CD4-positive, alpha-beta T cell treated with Interleukin-21 for 1 hour (primary cell): Measurements from ENCODE around the gene ETS1.

ENCODE experiments used
- DNase-seq: peaks from one replicate; pipeline ENCODE4 v3.0.0-alpha.2; 2020

Gene ETS1

GRCh38 chr11:128477278-128477677, 110.1 kb downstream of the ETS1 start:
- DNase-seq: no peak

GRCh38 chr11:128476729-128477128, 110.6 kb downstream of the ETS1 start:
- DNase-seq: peak; percentile 94

GRCh38 chr11:128476049-128476448, 111.3 kb downstream of the ETS1 start:
- DNase-seq: peak; percentile 47

GRCh38 chr11:128474036-128474874, 113.1 kb downstream of the ETS1 start:
- no peak for DNase-seq

- DNase-seq: peak; percentile 65
Measured at GRCh38 chr11:128473636-128474035, 113.7 kb downstream of the ETS1 start.

- DNase-seq: peak; percentile 66
Measured at GRCh38 chr11:128472128-128473089, 114.9 kb downstream of the ETS1 start.

- DNase-seq: peak; percentile 78
Measured at GRCh38 chr11:128471138-128471661, 116.2 kb downstream of the ETS1 start.

- peak; percentile 86 for DNase-seq
Measured at GRCh38 chr11:128470081-128470480, 117.3 kb downstream of the ETS1 start.

- DNase-seq: peak; percentile 53
Measured at GRCh38 chr11:128469220-128469619, 118.1 kb downstream of the ETS1 start.

GRCh38 chr11:128468111-128468510, 119.2 kb downstream of the ETS1 start:
- no peak for DNase-seq

GRCh38 chr11:128467610-128468041, 119.7 kb downstream of the ETS1 start:
- peak; percentile 70 for DNase-seq

- peak; percentile 33 for DNase-seq
Measured at GRCh38 chr11:128467041-128467440, 120.3 kb downstream of the ETS1 start.

- DNase-seq: peak; percentile 45
Measured at GRCh38 chr11:128465946-128466705, 121.2 kb downstream of the ETS1 start.

- no peak for DNase-seq
Measured at GRCh38 chr11:128465531-128465930, 121.8 kb downstream of the ETS1 start.

GRCh38 chr11:128464878-128465450, 122.4 kb downstream of the ETS1 start:
- DNase-seq: peak; percentile 56

GRCh38 chr11:128463979-128464378, 123.4 kb downstream of the ETS1 start:
- no peak for DNase-seq

GRCh38 chr11:128463371-128463829, 124.0 kb downstream of the ETS1 start:
- DNase-seq: no peak

- DNase-seq: peak; percentile 37
Measured at GRCh38 chr11:128462922-128463321, 124.4 kb downstream of the ETS1 start.

GRCh38 chr11:128462189-128462588, 125.2 kb downstream of the ETS1 start:
- DNase-seq: no peak

- DNase-seq: no peak
Measured at GRCh38 chr11:128458321-128458720, 129.0 kb downstream of the ETS1 start.

- no peak for DNase-seq
Measured at GRCh38 chr11:128457874-128458273, 129.5 kb downstream of the ETS1 start.
